OCI-LY3 (cell line): ENCODE results near the gene CFAP157.

Experiments used
- H2AFZ ChIP-seq: fragments of 200-600, 300-600 bp; shearing (Covaris generic); 2 replicates; pipeline ENCODE4 v1.6.0; 2014; ENCODE audit warnings: antibody characterized with exemption, low read depth, low read length
- H3K27ac ChIP-seq: fragments of 200-600, 300-600 bp; sonication (generic); 2 replicates; pipeline ENCODE4 v1.5.1; 2014; ENCODE audit warnings: mild to moderate bottlenecking, low read length, moderate library complexity, mixed read lengths
- H3K27me3 ChIP-seq: fragments of 200-600, 300-600 bp; sonication (generic); 2 replicates; pipeline ENCODE4 v1.6.1; 2014; ENCODE audit warnings: low read depth, low read length, mixed read lengths
- H3K36me3 ChIP-seq: fragments of 200-600, 300-600 bp; sonication (generic); replicated peaks from 2 replicates; pipeline ENCODE3; 2014; ENCODE audit warnings: low read depth, low read length, mixed read lengths
- H3K4me1 ChIP-seq: fragments of 300-600, 200-600 bp; sonication (generic); 2 replicates; pipeline ENCODE4 v1.6.1; 2014; ENCODE audit warnings: low read length, mixed read lengths
- H3K4me2 ChIP-seq: fragments of 200-600, 300-600 bp; sonication (generic); 2 replicates; pipeline ENCODE4 v1.6.1; 2014; ENCODE audit warnings: low read length, mixed read lengths
- H3K4me3 ChIP-seq: fragments of 300-600, 200-600 bp; sonication (generic); 2 replicates; pipeline ENCODE4 v1.5.1; 2014; ENCODE audit warnings: antibody characterized with exemption, mild to moderate bottlenecking, low read length, moderate library complexity
- H3K79me2 ChIP-seq: fragments of 300-600, 200-600 bp; shearing (Covaris generic); 2 replicates; pipeline ENCODE4 v1.6.1; 2014; ENCODE audit warnings: mild to moderate bottlenecking, low read length, mixed read lengths
- H3K9ac ChIP-seq: fragments of 300-600, 200-600 bp; shearing (Covaris generic); 2 replicates; pipeline ENCODE4 v1.6.0; 2014; ENCODE audit warnings: mild to moderate bottlenecking, low read length, moderate library complexity
- H3K9me3 ChIP-seq: fragments of 200-600, 300-600 bp; shearing (Covaris generic); 2 replicates; pipeline ENCODE4 v1.6.1; 2014; ENCODE audit warnings: low read length, mixed read lengths; ENCODE audit not compliant: insufficient read depth
- H4K20me1 ChIP-seq: fragments of 200-600, 300-600 bp; sonication (generic); 2 replicates; pipeline ENCODE4 v1.6.1; 2016; ENCODE audit warnings: low read length, mixed read lengths; ENCODE audit not compliant: insufficient read depth
- EZH2phosphoT487 ChIP-seq: fragments of 200-600 bp; shearing (Covaris generic); IDR thresholded peaks from 2 replicates; pipeline ENCODE4 v1.6.1; 2018; ENCODE audit warnings: antibody characterized with exemption, mixed run types, low read depth
- TF ChIP-seq, protein P1 (sequence below): fragments of 200-600, 300-600 bp; sonication (generic); IDR thresholded peaks from 2 replicates; pipeline ENCODE4 v1.5.1; 2014; ENCODE audit warnings: antibody characterized with exemption, low read length, low read depth

CFAP157 gene

DNA sequence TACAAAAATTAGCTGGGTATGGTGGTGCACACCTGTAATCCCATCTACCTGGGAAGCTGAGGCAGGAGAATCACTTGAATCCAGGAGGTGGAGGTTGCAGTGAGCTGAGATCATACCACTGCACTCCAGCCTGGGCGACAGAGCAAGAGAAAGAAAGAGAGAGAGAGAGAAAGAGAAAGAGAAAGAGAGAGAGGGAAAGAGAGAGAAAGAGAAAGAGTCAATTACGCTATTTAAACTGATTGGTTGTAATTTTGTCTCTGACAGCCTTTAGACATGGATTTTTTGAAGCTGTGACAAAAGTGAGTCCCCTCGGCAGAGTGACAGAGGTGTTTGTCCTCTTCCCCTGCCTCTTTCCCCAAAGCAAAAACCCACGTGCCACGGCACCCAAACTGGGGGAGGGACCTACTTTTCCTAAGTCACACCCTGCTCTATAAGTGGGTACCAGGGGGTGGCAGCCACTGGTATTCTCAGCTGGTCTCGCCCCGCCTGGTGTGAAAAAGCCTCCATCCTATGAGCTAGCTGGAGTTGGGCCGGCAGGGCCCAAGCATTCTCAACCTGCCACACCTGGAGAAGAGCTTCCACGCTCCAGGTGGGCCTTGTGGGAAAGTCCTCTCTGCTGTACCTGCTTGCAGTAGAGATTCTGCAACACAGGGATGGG lies 3.4 kb upstream of the CFAP157 start:
- Histone ChIP-seq H3K27ac (no peak overlapping the region), H3K4me3 (no peak overlapping the region), H3K4me1 (peaks cover 4% of the 10 kb centered on the region; the same call in 1 of the 2 replicates), H2AFZ (no peak overlapping the region), H3K79me2 (no peaks in the 10 kb centered on the region), H4K20me1 (no peaks in the 10 kb centered on the region), H3K27me3 (no peaks in the 10 kb centered on the region), H3K4me2 (no peak overlapping the region), H3K36me3 (no peaks in the 10 kb centered on the region), H3K9me3 (no peaks in the 10 kb centered on the region), H3K9ac (no peak overlapping the region)
- TF ChIP-seq, protein P1, sequence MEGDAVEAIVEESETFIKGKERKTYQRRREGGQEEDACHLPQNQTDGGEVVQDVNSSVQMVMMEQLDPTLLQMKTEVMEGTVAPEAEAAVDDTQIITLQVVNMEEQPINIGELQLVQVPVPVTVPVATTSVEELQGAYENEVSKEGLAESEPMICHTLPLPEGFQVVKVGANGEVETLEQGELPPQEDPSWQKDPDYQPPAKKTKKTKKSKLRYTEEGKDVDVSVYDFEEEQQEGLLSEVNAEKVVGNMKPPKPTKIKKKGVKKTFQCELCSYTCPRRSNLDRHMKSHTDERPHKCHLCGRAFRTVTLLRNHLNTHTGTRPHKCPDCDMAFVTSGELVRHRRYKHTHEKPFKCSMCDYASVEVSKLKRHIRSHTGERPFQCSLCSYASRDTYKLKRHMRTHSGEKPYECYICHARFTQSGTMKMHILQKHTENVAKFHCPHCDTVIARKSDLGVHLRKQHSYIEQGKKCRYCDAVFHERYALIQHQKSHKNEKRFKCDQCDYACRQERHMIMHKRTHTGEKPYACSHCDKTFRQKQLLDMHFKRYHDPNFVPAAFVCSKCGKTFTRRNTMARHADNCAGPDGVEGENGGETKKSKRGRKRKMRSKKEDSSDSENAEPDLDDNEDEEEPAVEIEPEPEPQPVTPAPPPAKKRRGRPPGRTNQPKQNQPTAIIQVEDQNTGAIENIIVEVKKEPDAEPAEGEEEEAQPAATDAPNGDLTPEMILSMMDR: no peak
- no peak for TF ChIP-seq EZH2phosphoT487

DNA sequence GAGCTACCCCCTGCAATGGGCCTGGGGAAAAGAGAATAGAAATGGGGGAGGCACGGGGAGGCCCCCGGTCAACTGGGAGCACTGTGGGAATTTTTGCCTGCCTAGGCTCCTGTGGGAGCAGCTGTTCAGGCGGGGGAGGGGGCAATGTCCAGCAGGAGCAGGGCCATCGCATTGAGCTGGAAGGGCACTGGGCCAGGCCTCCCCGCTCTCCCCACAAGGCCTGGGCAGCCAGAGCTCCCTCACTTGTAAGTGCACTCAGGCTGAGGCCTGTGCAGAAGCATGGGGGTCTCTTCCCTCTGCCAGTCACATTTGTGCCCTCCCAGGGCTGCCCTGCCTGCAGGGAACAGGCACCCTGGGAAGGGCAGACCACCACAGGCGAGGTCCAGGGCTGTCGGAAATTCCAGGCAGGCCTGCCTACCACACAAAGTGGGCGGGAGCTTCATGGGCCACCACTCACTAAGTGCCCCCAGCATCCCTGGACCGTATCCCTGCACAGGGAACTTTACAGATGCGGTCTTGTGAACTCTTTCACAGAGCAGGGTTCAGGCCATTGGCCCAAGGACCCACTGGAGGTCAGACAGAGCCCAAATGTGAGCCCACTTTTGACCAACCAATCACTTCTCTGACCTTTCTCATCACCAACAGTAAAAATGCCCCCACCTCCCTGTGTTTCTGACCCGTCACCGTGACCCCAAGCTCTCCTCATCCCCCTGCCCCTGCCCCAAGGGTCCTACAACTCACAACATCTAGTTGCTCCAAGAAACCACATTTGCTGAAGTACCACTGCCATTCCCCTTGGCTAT lies 1.0 kb upstream of the CFAP157 start:
- no peaks in the 10 kb centered on the region for H3K27me3 ChIP-seq
- no peak overlapping the region for H3K27ac ChIP-seq
- H3K36me3 ChIP-seq: no peaks in the 10 kb centered on the region
- TF ChIP-seq EZH2phosphoT487: no peak
- TF ChIP-seq, protein P1: no peak
- H3K4me1 ChIP-seq: no peaks in the 10 kb centered on the region
- no peak overlapping the region for H2AFZ ChIP-seq
- no peaks in the 10 kb centered on the region for H4K20me1 ChIP-seq
- no peak overlapping the region for H3K9ac ChIP-seq
- no peak overlapping the region for H3K4me3 ChIP-seq
- no peaks in the 10 kb centered on the region for H3K79me2 ChIP-seq
- H3K4me2 ChIP-seq: no peak overlapping the region
- no peaks in the 10 kb centered on the region for H3K9me3 ChIP-seq

DNA sequence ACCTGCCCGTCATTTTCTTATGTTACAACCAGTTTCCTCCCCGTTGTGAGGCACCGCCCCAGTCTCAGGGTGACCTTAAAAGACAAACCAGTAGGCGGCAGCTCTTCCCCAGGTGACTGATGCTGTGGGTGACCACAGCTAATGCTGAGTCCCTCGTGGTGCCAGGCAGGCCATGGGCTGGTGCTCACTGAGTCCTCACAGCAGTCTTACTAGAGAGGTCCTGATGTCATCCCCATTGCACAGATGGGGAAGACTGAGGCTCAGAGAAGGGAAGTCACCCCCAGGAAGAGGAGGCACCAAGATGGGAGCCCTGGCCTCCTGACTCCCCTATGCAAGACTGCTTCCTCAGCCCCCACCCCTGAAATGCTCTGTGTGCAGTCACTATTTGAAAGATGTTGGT lies 978 bp downstream of the CFAP157 start:
- TF ChIP-seq, protein P1: peak; percentile 42
- TF ChIP-seq EZH2phosphoT487: no peak
- Histone ChIP-seq H3K79me2 (no peaks in the 10 kb centered on the region), H3K4me2 (no peak overlapping the region)

DNA sequence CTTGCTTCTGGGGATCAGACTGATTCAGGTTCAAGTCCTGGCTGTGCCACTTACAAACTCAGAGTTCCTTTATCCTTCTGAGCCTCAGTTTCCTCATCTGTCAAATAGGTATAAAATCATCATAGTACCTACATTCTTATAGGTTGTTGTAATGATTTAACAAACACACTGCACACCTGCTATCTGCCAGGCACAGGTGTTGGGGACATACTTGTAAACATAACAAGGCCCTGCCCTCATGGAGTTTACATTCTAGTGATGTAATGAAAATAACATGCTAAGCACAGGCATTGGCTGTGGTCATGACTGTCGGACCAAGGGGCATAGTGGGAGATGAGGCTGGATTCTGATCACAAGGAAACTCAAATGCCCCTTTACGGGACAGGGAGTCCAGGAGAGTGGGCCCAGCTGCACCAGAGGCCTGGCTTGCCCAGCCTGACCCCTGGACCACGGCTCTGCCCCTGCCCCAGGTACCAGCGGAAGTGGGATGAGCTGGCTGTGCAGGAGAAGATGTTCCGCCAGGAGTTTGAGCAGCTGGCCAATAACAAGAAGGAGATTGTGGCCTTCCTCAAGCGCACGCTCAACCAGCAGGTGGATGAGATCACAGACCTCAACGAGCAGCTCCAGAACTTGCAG lies 2.3 kb downstream of the CFAP157 start:
- H3K27ac ChIP-seq: no peak overlapping the region
- H3K9ac ChIP-seq: no peak overlapping the region
- TF ChIP-seq, protein P1: no peak
- TF ChIP-seq EZH2phosphoT487: no peak
- H3K9me3 ChIP-seq: no peaks in the 10 kb centered on the region
- H4K20me1 ChIP-seq: no peaks in the 10 kb centered on the region; the same call in 1 of the 2 replicates
- H3K79me2 ChIP-seq: no peaks in the 10 kb centered on the region
- H3K4me3 ChIP-seq: no peak overlapping the region
- no peak overlapping the region for H2AFZ ChIP-seq
- no peak overlapping the region for H3K4me2 ChIP-seq
- H3K36me3 ChIP-seq: no peaks in the 10 kb centered on the region
- H3K4me1 ChIP-seq: no peaks in the 10 kb centered on the region
- H3K27me3 ChIP-seq: no peaks in the 10 kb centered on the region

More for the DNA sequence above, 978 bp downstream of the CFAP157 start:
- H4K20me1 ChIP-seq: no peaks in the 10 kb centered on the region
- no peaks in the 10 kb centered on the region for H3K4me1 ChIP-seq
- H3K27ac ChIP-seq: no peak overlapping the region
- no peak overlapping the region for H3K4me3 ChIP-seq
- no peaks in the 10 kb centered on the region for H3K36me3 ChIP-seq
- H2AFZ ChIP-seq: no peak overlapping the region
- no peaks in the 10 kb centered on the region for H3K27me3 ChIP-seq
- H3K9me3 ChIP-seq: no peaks in the 10 kb centered on the region
- no peak overlapping the region for H3K9ac ChIP-seq
